CD14-positive monocyte (primary cell): ENCODE measurements around the gene TBC1D2. TPM values are rescaled to one million over a fixed set of nuclear protein-coding genes. Genes with fewer than 3 reads are reported as not detected.

Experiments used
- DNase-seq, 3 donors: peaks; one replicate each; pipeline ENCODE4 v3.0.0-alpha.2; 2011 to 2022
- H2AFZ ChIP-seq: 2 replicates; pipeline ENCODE4 v1.6.0; 2012; ENCODE audit warnings: mild to moderate bottlenecking, low read depth, low read length, inconsistent platforms; ENCODE audit not compliant: insufficient read depth, poor library complexity, severe bottlenecking
- H3K27ac ChIP-seq, 2 donors: 1 replicate in 1 of 2; 2 replicates in 1 of 2; pipeline ENCODE4 v1.5.1; 2012 to 2013; ENCODE audit warnings: low read length in 2 of 2, control low read depth in 1 of 2, inconsistent platforms in 1 of 2, low read depth in 1 of 2, mild to moderate bottlenecking in 1 of 2
- H3K27me3 ChIP-seq, 2 donors: one replicate each; pipeline versions ENCODE4 v1.6.0 to v1.6.1; 2011 to 2013; ENCODE audit warnings: low read length in 2 of 2; ENCODE audit not compliant: control insufficient read depth in 2 of 2, insufficient read depth in 2 of 2
- H3K36me3 ChIP-seq, 2 donors: replicated peaks in 1 of 2; 1 replicate in 1 of 2; 2 replicates in 1 of 2; pipeline versions ENCODE4 v1.5.1 to v1.6.1; 2012 to 2013; ENCODE audit warnings: low read length in 2 of 2, control low read depth in 1 of 2, inconsistent platforms in 1 of 2, mild to moderate bottlenecking in 1 of 2; ENCODE audit not compliant: insufficient read depth in 2 of 2, control insufficient read depth in 1 of 2
- H3K4me1 ChIP-seq, 2 donors: 1 replicate in 1 of 2; 2 replicates in 1 of 2; pipeline versions ENCODE4 v1.5.1 to v1.6.1; 2012 to 2013; ENCODE audit warnings: low read length in 2 of 2, control low read depth in 1 of 2, inconsistent platforms in 1 of 2, mild to moderate bottlenecking in 1 of 2, moderate library complexity in 1 of 2; ENCODE audit not compliant: insufficient read depth in 2 of 2, control insufficient read depth in 1 of 2
- H3K4me2 ChIP-seq: replicated peaks from 2 replicates; pipeline ENCODE3; 2012; ENCODE audit warnings: low read length, moderate library complexity, mild to moderate bottlenecking; ENCODE audit not compliant: poor library complexity, severe bottlenecking; ENCODE audit errors: extremely low read depth
- H3K4me3 ChIP-seq, 3 experiments: fragments of 200-600 bp in 1 of 3; sonication (generic) in 1 of 3; replicated peaks in 1 of 3; 1 replicate in 2 of 3; 2 replicates in 1 of 3; pipeline ENCODE4 v1.5.1; 2011 to 2013; ENCODE audit warnings: low read length in 3 of 3, mild to moderate bottlenecking in 3 of 3, control low read depth in 2 of 3, low read depth in 2 of 3, inconsistent platforms in 1 of 3, moderate library complexity in 1 of 3
- H3K79me2 ChIP-seq: 2 replicates; pipeline ENCODE4 v1.6.0; 2012; ENCODE audit warnings: mild to moderate bottlenecking, control low read depth, inconsistent platforms, low read length, moderate library complexity; ENCODE audit not compliant: insufficient read depth
- H3K9ac ChIP-seq: 2 replicates; pipeline ENCODE4 v1.6.0; 2017; ENCODE audit warnings: low read length, mild to moderate bottlenecking; ENCODE audit not compliant: insufficient read depth, poor library complexity, severe bottlenecking
- H3K9me3 ChIP-seq, 2 donors: replicated peaks in 1 of 2; 1 replicate in 1 of 2; 2 replicates in 1 of 2; pipeline versions ENCODE4 v1.5.1 to v1.6.1; 2012 to 2013; ENCODE audit warnings: low read length in 2 of 2, control low read depth in 1 of 2; ENCODE audit not compliant: control insufficient read depth in 1 of 2, insufficient read depth in 1 of 2
- H4K20me1 ChIP-seq: 2 replicates; pipeline ENCODE4 v1.6.0; 2012; ENCODE audit warnings: mild to moderate bottlenecking, low read length, control low read depth, moderate library complexity; ENCODE audit not compliant: insufficient read depth
- H3K27ac Mint-ChIP-seq, 7 donors: one replicate each; pipeline ENCODE4 v1.8.0; 2020; ENCODE audit warnings: mild to moderate bottlenecking in 7 of 7, mixed read lengths in 7 of 7, moderate library complexity in 6 of 7, inconsistent platforms in 2 of 7
- H3K27me3 Mint-ChIP-seq, 3 donors: one replicate each; pipeline ENCODE4 v1.8.0; 2021 to 2022; ENCODE audit warnings: low read depth in 3 of 3, mild to moderate bottlenecking in 3 of 3, mixed read lengths in 3 of 3, moderate library complexity in 3 of 3, inconsistent platforms in 1 of 3
- H3K36me3 Mint-ChIP-seq, 2 donors: one replicate each; pipeline ENCODE4 v1.8.0; 2020; ENCODE audit warnings: mixed read lengths in 2 of 2, inconsistent platforms in 1 of 2, mild to moderate bottlenecking in 1 of 2
- H3K4me1 Mint-ChIP-seq: one replicate; pipeline ENCODE4 v1.8.0; 2020; ENCODE audit warnings: mild to moderate bottlenecking, mixed read lengths
- H3K4me3 Mint-ChIP-seq, 2 donors: one replicate each; pipeline ENCODE4 v1.8.0; 2020; ENCODE audit warnings: mild to moderate bottlenecking in 2 of 2, mixed read lengths in 2 of 2, moderate library complexity in 1 of 2
- H3K9me3 Mint-ChIP-seq, 7 donors: one replicate each; pipeline ENCODE4 v1.8.0; 2020 to 2022; ENCODE audit warnings: mixed read lengths in 7 of 7, mild to moderate bottlenecking in 6 of 7, moderate library complexity in 6 of 7, inconsistent platforms in 2 of 7
- WGBS: methylation state at CpG from one replicate; pipeline ENCODE4 v1.1.5; 2013; ENCODE audit warnings: missing lambda C conversion rate; ENCODE audit not compliant: insufficient coverage; 5-methylcytosine and 5-hydroxymethylcytosine counted together
- intact Hi-C, 2 donors: fragments of 100-400 bp; cut with micrococcal nuclease; formaldehyde crosslinking; loops; one replicate each; pipeline versions ENCODE4 v1.15.0 to v1.15.1; 2023
- polyA plus RNA-seq, 3 donors: library from polyadenylated mRNA; depleted of rRNA in 1 of 3; unstranded in 2 of 3; stranded (reverse) in 1 of 3; fragments of 300-500 nt in 2 of 3; fragments of >200 nt in 1 of 3; fragmentation: Illumina TruSeq in 2 of 3; gene quantifications; 1 replicate in 2 of 3; 2 replicates in 1 of 3; pipeline ENCODE4 v1.2.3, GENCODE V29; 2012 to 2021
- TF ChIP-seq, protein P1 (sequence below): fragments of 200-600 bp; IDR thresholded peaks from one replicate; pipeline ENCODE4 v1.8.0; 2022; ENCODE audit warnings: antibody characterized with exemption, mild to moderate bottlenecking

The TBC1D2 gene
- polyA plus RNA-seq, 3 donors = 23.2 to 55.7 (median 34.4) TPM

DNA sequence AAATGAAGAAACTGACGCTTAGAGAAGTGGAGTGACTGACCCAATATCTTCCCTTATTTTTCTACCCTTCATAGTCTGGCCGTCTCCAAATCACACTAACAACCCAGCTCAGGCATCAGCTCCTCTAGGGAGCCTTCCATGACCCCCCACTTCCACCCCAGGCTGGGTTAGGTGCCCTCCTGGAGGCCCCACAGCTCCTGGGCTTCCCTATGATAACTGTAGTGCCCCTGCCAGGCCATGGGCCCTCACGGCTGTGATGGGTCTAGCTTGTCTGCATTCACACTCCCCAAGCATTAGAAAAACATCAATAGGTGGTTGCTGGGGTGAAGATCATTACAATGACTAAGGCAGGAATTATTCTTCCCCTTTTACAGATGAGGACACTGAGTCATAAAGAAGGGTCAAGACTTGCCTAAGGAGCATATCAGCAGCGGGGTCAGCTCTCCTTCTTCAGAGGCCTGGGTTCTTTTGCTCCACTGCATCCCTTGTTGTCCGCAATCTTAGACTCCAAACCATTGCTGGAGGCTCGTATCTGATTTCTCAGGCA lies 70.4 kb downstream of the TBC1D2 start:
- Histone ChIP-seq H4K20me1 (no peaks in the 10 kb centered on the region), H3K27me3 (no peaks in the 10 kb centered on the region), H3K9ac (no peak overlapping the region), H2AFZ (peak overlapping the region; percentile 41), H3K9me3 (no peaks in the 10 kb centered on the region), H3K36me3 (no peaks in the 10 kb centered on the region), H3K79me2 (peaks cover 39% of the 10 kb centered on the region), H3K27ac (peak overlapping the region; percentile 25 to 51), H3K4me1 (peaks cover 15 to 23% of the 10 kb centered on the region in 2 donors), H3K4me3 (no peak overlapping the region), H3K4me2 (no peak overlapping the region)
- H3K4me3 Mint-ChIP-seq = peak overlapping the region in 1 of 2 donors; percentile 18
- H3K36me3 Mint-ChIP-seq = peaks cover 6 to 26% of the 10 kb centered on the region in 2 donors
- H3K27me3 Mint-ChIP-seq = peaks cover 0 to 1% (median 1%) of the 10 kb centered on the region in 3 donors
- H3K27ac Mint-ChIP-seq = peak overlapping the region in 6 of 7 donors; percentile 21 to 84 (median 70)
- 100% methylated on average over 2 of the region's 6 CpGs for WGBS
- intact Hi-C loops = no loop called here
- H3K9me3 Mint-ChIP-seq = peaks cover 0 to 2% (median 0%) of the 10 kb centered on the region in 7 donors
- TF ChIP-seq, protein P1, sequence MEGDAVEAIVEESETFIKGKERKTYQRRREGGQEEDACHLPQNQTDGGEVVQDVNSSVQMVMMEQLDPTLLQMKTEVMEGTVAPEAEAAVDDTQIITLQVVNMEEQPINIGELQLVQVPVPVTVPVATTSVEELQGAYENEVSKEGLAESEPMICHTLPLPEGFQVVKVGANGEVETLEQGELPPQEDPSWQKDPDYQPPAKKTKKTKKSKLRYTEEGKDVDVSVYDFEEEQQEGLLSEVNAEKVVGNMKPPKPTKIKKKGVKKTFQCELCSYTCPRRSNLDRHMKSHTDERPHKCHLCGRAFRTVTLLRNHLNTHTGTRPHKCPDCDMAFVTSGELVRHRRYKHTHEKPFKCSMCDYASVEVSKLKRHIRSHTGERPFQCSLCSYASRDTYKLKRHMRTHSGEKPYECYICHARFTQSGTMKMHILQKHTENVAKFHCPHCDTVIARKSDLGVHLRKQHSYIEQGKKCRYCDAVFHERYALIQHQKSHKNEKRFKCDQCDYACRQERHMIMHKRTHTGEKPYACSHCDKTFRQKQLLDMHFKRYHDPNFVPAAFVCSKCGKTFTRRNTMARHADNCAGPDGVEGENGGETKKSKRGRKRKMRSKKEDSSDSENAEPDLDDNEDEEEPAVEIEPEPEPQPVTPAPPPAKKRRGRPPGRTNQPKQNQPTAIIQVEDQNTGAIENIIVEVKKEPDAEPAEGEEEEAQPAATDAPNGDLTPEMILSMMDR = no peak
- H3K4me1 Mint-ChIP-seq = peaks cover 66% of the 10 kb centered on the region
- DNase-seq = peak in 2 of 3 donors; percentile 34 to 61

DNA sequence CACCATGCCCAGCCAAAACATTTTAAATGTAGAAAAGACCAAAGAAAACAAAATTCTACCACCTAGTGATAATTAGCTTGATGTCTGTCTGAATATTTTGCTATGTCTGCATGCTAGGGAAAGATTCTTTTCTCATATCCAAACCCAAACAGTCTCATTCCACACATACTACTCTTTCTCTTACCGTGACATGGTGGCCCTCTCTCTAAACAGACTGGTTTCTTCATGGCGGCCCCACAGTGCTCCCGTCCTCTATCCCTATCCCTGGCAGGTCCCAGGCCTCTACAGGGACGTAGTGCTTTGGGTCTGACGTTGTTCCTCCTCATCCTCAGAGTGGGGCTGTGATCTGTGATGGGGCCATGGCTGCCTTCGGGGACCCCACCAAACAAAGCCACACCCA lies 71.1 kb downstream of the TBC1D2 start:
- Mint-ChIP-seq H3K9me3 (peaks cover 0 to 2% (median 0%) of the 10 kb centered on the region in 7 donors), H3K36me3 (peaks cover 6 to 26% of the 10 kb centered on the region in 2 donors), H3K4me1 (peaks cover 66% of the 10 kb centered on the region), H3K27ac (peak overlapping the region in 3 of 7 donors; percentile 10 to 46 (median 40)), H3K4me3 (no peak overlapping the region), H3K27me3 (peaks cover 0 to 2% (median 1%) of the 10 kb centered on the region in 3 donors)
- Histone ChIP-seq H3K9ac (no peak overlapping the region), H4K20me1 (no peaks in the 10 kb centered on the region), H3K4me2 (no peak overlapping the region), H3K4me3 (no peak overlapping the region), H3K27me3 (no peaks in the 10 kb centered on the region), H3K9me3 (no peaks in the 10 kb centered on the region), H2AFZ (no peak overlapping the region), H3K4me1 (peaks cover 23 to 29% of the 10 kb centered on the region in 2 donors), H3K79me2 (peaks cover 40% of the 10 kb centered on the region), H3K36me3 (no peaks in the 10 kb centered on the region), H3K27ac (no peak overlapping the region)
- intact Hi-C loops = no loop called here
- DNase-seq = no peak
- WGBS = 100% methylated on average over 2 of the region's 6 CpGs
- TF ChIP-seq, protein P1 = no peak
